ENCODE data around the gene SFXN5. TPM values are rescaled to one million over a fixed set of nuclear protein-coding genes. Genes with fewer than 3 reads are reported as not detected.

The SFXN5 gene
- total and polyA plus RNA-seq, 2 of the 8 experiments (the other 6 are each of a cell fraction or from before 2014, with no cell fraction given): 29.3 to 33.1 TPM

DNA sequence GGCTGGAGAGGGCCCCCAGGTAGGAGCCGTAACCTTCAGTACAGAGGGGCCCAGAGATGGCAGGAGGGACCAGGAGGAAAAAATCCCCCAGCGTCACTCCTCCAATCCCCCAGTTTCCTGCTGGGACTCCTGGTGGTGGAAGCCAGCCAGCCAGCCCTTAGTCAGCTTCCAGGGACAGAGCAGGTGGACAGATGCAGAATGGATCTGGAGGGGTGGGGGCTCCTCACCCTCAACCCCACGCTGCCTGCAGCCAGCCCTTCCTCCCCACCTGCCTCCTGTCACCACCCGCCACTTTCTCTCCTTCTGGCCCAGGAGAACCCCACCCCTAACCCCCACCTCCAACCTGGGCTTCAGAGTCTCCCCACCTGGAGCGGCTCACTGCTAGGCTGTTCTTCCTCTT lies 133.1 kb downstream of the SFXN5 start:
- H4K8ac ChIP-seq (ENCODE audit: extremely low read depth, insufficient read depth, low read length): no peak overlapping the region
- no peaks in the 10 kb centered on the region for H3K36me3 ChIP-seq (ENCODE audit: control insufficient read depth in 2 of 4, insufficient read depth in 4 of 4, low read length in 3 of 4)
- no peak overlapping the region for H3K18ac ChIP-seq (ENCODE audit: extremely low read depth, low read length)
- no peaks in the 10 kb centered on the region for H4K20me1 ChIP-seq (replicated peaks in 1 of 2; ENCODE audit: control insufficient read depth in 1 of 2, insufficient read depth in 2 of 2, low read length in 2 of 2)
- no peak overlapping the region for H4K91ac ChIP-seq (replicated peaks; ENCODE audit: insufficient read length, low read length)
- no peak overlapping the region for H3K56ac ChIP-seq (replicated peaks; ENCODE audit: insufficient read length, low read depth, low read length)
- H3K9ac ChIP-seq (replicated peaks in 1 of 4; ENCODE audit: extremely low read depth in 1 of 4, low read depth in 3 of 4, low read length in 3 of 4): no peak overlapping the region
- H2BK15ac ChIP-seq (ENCODE audit: low read length): no peak overlapping the region
- no peak overlapping the region for H3K4me3 ChIP-seq (ENCODE audit: extremely low read depth in 1 of 4, insufficient read depth in 2 of 4, low read depth in 3 of 4, low read length in 4 of 4)
- H2BK120ac ChIP-seq (replicated peaks; ENCODE audit: low read depth, low read length): no peak overlapping the region
- no peak overlapping the region for H2BK12ac ChIP-seq (ENCODE audit: low read depth, low read length)
- H3K79me1 ChIP-seq (ENCODE audit: low read depth, low read length): no peaks in the 10 kb centered on the region
- WGBS, 2 experiments (ENCODE audit: extremely low coverage in 1 of 2, insufficient coverage in 1 of 2, insufficient read length in 1 of 2, insufficient replicate concordance in 2 of 2, low coverage in 1 of 2, low lambda C conversion rate in 2 of 2, missing lambda C conversion rate in 1 of 2): 88% methylated on average over 4 of the region's 5 CpGs; no CpG with 5 or more reads in 1 of the 2 experiments
- no peaks in the 10 kb centered on the region for H3K23me2 ChIP-seq (ENCODE audit: low read depth, low read length)
- H3K4me2 ChIP-seq (ENCODE audit: insufficient read depth in 1 of 2, low read depth in 2 of 2, low read length in 2 of 2): no peak overlapping the region
- no peak overlapping the region for H3K23ac ChIP-seq (ENCODE audit: insufficient read length)
- CTCF ChIA-PET (ENCODE audit: partially characterized antibody): interaction anchor here (1.3 to 25.6 kb wide), 6 partner anchors 12 to 42 kb away, joined by 4 to 490 read pairs (median 20); no protein-coding TSS in a partner anchor
- no peaks in the 10 kb centered on the region for H3K9me3 ChIP-seq (ENCODE audit: insufficient read depth in 2 of 2, low read depth in 1 of 2, low read length in 1 of 2)
- no peak overlapping the region for H2BK20ac ChIP-seq (ENCODE audit: low read length)
- no peak overlapping the region for H4K5ac ChIP-seq (ENCODE audit: insufficient read length, low read depth, low read length)
- no peak for FAIRE-seq
- no peak overlapping the region for H2AFZ ChIP-seq (ENCODE audit: low read length)
- no peak overlapping the region for H2AK5ac ChIP-seq (ENCODE audit: low read depth, low read length)
- POLR2A ChIA-PET (ENCODE audit: partially characterized antibody): interaction anchor here (1.5 to 2.6 kb wide), 3 partner anchors 13 to 17 kb away, joined by 4 to 11 read pairs (median 5); no protein-coding TSS in a partner anchor
- H3K27ac ChIP-seq (ENCODE audit: low read depth, low read length): no peak overlapping the region
- H3K79me2 ChIP-seq (ENCODE audit: control insufficient read depth in 1 of 2, insufficient read depth in 2 of 2, low read length in 2 of 2): no peaks in the 10 kb centered on the region
- H3K4me1 ChIP-seq (replicated peaks in 1 of 4; ENCODE audit: control insufficient read depth in 3 of 4, insufficient read depth in 4 of 4, low read length in 3 of 4): peaks cover 0 to 22% (median 15%) of the 10 kb centered on the region in 4 experiments; a peak in 6 of 7 replicates
- peaks cover 0 to 4% (median 3%) of the 10 kb centered on the region in 4 experiments; a peak in 2 of 7 replicates for H3K27me3 ChIP-seq (replicated peaks in 1 of 4; ENCODE audit: control insufficient read depth in 3 of 4, extremely low read depth in 1 of 4, insufficient read depth in 3 of 4, low read length in 3 of 4)
- H2BK5ac ChIP-seq (ENCODE audit: low read depth, low read length): no peak overlapping the region
- no peak for DNase-seq (ENCODE audit: low read depth in 1 of 2, low spot score in 2 of 2)
- H3K14ac ChIP-seq (ENCODE audit: insufficient read length): no peak overlapping the region
- H3K4ac ChIP-seq (replicated peaks; ENCODE audit: insufficient read length, low read depth, low read length): no peak overlapping the region
- TF ChIP-seq SP4 (IDR thresholded peaks at IDR 0.05; ENCODE audit: low read length): no peak
- TF ChIP-seq BRCA1 (IDR thresholded peaks at IDR 0.05; ENCODE audit: low read depth, low read length): no peak
- TF ChIP-seq SAP30 (IDR thresholded peaks at IDR 0.05; ENCODE audit: insufficient read depth, insufficient replicate concordance, low read length): no peak
- TF ChIP-seq FOSL1 (IDR thresholded peaks at IDR 0.05; ENCODE audit: insufficient read depth, low read depth, low read length): no peak
- TF ChIP-seq USF2 (IDR thresholded peaks at IDR 0.05; ENCODE audit: low read length): no peak
- no peak for TF ChIP-seq GABPA (IDR thresholded peaks at IDR 0.05; ENCODE audit: borderline replicate concordance, insufficient read depth, low read length)
- TF ChIP-seq ZNF274 (IDR thresholded peaks at IDR 0.05; ENCODE audit: borderline replicate concordance, extremely low read depth, low read length): no peak
- TF ChIP-seq TBP (IDR thresholded peaks at IDR 0.05; ENCODE audit: low read depth, low read length): no peak
- TF ChIP-seq TCF12 (IDR thresholded peaks at IDR 0.05; ENCODE audit: low read depth, low read length): no peak
- TF ChIP-seq JUN (IDR thresholded peaks at IDR 0.05; ENCODE audit: low read depth, low read length): no peak
- TF ChIP-seq SIN3A (conservative IDR thresholded peaks at IDR 0.05 in 1 of 2, IDR thresholded peaks at IDR 0.05 in 1 of 2; ENCODE audit: low read depth in 1 of 2, low read length in 2 of 2): no peak
- no peak for TF ChIP-seq ASH2L (IDR thresholded peaks at IDR 0.05; ENCODE audit: low read length)
- no peak for TF ChIP-seq KDM1A (IDR thresholded peaks at IDR 0.05; ENCODE audit: borderline replicate concordance, low read length)
